ENCODE measurements around the gene TMEM88.

Gene TMEM88

DNA sequence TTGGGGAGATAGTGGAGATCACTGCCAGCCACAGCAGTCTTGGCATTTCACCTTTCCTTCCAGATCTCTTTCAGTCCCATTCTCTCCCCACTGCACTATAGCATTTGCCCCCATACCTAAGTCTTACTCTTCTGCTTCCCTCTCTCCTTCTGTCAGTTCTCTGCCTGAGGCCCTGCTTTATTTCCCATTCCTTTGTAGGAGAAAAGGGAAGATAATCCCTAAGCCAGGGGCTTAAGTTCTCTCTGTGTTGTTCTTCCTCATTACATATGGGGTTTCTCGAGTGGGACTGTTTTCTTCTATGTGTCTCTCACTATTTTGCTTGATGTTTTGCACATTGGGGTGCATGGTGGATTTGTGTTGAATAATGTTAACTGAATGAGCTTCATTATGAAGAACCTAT is 14.4 kb upstream of the TMEM88 start:
- Histone ChIP-seq H3K9me3 (ENCODE audit: control insufficient read depth in 1 of 2, low read length in 2 of 2) (no peaks in the 10 kb centered on the region), H3K4me1 (ENCODE audit: control insufficient read depth in 1 of 2, insufficient read depth in 2 of 2, low read length in 2 of 2) (peaks cover 37 to 52% of the 10 kb centered on the region in 2 donors), H3K4me3 (ENCODE audit: low read depth in 1 of 2, low read length in 2 of 2) (peak overlapping the region in 1 of 2 donors; percentile 82), H3K36me3 (ENCODE audit: control insufficient read depth in 1 of 2, insufficient read depth in 2 of 2, low read length in 2 of 2) (peaks cover 0 to 40% of the 10 kb centered on the region in 2 donors), H3K27me3 (ENCODE audit: low read depth, low read length) (no peaks in the 10 kb centered on the region), H3K27ac (ENCODE audit: low read length) (peak overlapping the region; percentile 99)

DNA sequence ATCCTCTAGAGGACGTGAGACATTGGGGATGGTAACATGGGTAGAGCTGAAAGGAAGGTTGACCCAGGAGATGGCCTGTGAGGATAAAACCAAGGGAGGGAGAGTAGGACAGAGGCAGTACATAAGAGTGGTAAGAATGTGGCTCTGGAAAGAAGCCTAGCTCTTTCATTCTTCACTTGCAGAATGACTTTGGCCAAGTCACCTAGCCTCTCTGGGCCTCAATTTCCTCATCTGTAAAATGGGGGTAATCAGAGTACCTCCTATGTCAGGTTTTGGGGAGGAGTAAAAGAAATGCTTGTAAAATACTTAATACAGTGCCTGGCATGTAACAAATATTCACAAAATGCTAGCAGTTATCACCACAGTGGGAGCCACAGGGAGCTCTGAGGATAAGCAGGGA is 14.0 kb upstream of the TMEM88 start:
- Histone ChIP-seq H3K36me3 (ENCODE audit: control insufficient read depth in 1 of 2, insufficient read depth in 2 of 2, low read length in 2 of 2) (peaks cover 0 to 43% of the 10 kb centered on the region in 2 donors), H3K9me3 (ENCODE audit: control insufficient read depth in 1 of 2, low read length in 2 of 2) (no peaks in the 10 kb centered on the region), H3K27me3 (ENCODE audit: low read depth, low read length) (no peaks in the 10 kb centered on the region), H3K4me1 (ENCODE audit: control insufficient read depth in 1 of 2, insufficient read depth in 2 of 2, low read length in 2 of 2) (peaks cover 37 to 55% of the 10 kb centered on the region in 2 donors), H3K27ac (ENCODE audit: low read length) (peak overlapping the region; percentile 99), H3K4me3 (ENCODE audit: low read depth in 1 of 2, low read length in 2 of 2) (peak overlapping the region; percentile 59 to 82)

DNA sequence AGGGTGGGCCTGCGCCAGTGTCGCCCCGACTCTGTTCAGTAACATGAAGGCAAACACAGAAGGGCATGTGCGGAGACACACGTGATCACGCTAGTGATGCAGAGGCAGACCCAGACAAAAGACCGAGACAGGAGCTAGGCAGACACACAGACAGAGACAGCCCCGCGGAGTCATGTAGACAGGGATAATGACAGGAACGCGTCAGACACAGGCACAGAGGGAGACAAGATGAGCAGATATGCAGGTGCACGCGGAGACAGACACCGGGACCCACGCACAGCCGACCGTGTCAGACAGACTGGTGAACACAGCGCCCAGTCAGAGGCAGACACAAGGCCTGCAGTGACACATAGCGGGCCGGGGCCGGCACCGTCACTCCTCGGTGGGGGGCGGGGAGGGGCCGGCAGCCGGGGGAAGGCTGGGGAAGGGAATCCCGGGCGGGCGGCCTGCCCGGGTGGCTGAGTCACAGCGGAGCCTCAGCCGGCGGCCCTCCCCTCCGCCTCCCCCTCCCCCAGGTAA is 13.4 kb upstream of the TMEM88 start:
- peak overlapping the region; percentile 82 to 89 for H3K4me3 ChIP-seq (ENCODE audit: low read depth in 1 of 2, low read length in 2 of 2)
- H3K36me3 ChIP-seq (ENCODE audit: control insufficient read depth in 1 of 2, insufficient read depth in 2 of 2, low read length in 2 of 2) = peaks cover 2 to 43% of the 10 kb centered on the region in 2 donors
- peak overlapping the region; percentile 99 for H3K27ac ChIP-seq (ENCODE audit: low read length)
- no peaks in the 10 kb centered on the region for H3K27me3 ChIP-seq (ENCODE audit: low read depth, low read length)
- no peaks in the 10 kb centered on the region for H3K9me3 ChIP-seq (ENCODE audit: control insufficient read depth in 1 of 2, low read length in 2 of 2)
- peaks cover 37 to 53% of the 10 kb centered on the region in 2 donors for H3K4me1 ChIP-seq (ENCODE audit: control insufficient read depth in 1 of 2, insufficient read depth in 2 of 2, low read length in 2 of 2)

DNA sequence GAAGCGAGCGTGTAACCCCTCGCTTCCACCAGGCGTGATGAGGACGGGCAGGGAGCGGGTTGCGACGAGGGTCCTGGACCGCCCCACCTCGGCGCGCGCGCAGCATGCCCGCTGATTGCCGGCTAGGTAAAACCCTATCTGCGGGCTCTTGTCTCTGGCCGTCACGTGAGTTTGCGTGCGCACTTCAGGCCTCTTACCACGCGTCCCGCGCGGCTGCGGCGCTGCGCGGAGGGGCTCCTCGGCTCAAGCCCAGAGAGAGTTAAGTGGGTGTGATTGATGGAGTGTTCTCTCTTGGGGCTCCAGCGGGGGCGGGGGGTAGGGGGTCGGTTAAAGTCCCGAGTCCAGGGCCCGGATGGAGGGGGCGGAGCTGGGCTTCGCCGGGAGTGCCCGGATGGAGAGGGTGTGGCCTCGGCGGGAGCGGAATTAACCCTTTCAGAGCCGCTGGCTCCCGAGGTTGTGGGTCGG is 12.9 kb upstream of the TMEM88 start:
- H3K27me3 ChIP-seq (ENCODE audit: low read depth, low read length) = no peaks in the 10 kb centered on the region
- no peaks in the 10 kb centered on the region for H3K9me3 ChIP-seq (ENCODE audit: control insufficient read depth in 1 of 2, low read length in 2 of 2)
- peaks cover 33 to 48% of the 10 kb centered on the region in 2 donors for H3K4me1 ChIP-seq (ENCODE audit: control insufficient read depth in 1 of 2, insufficient read depth in 2 of 2, low read length in 2 of 2)
- peak overlapping the region; percentile 99 for H3K27ac ChIP-seq (ENCODE audit: low read length)
- peak overlapping the region; percentile 82 to 89 for H3K4me3 ChIP-seq (ENCODE audit: low read depth in 1 of 2, low read length in 2 of 2)
- peaks cover 3 to 46% of the 10 kb centered on the region in 2 donors for H3K36me3 ChIP-seq (ENCODE audit: control insufficient read depth in 1 of 2, insufficient read depth in 2 of 2, low read length in 2 of 2)

DNA sequence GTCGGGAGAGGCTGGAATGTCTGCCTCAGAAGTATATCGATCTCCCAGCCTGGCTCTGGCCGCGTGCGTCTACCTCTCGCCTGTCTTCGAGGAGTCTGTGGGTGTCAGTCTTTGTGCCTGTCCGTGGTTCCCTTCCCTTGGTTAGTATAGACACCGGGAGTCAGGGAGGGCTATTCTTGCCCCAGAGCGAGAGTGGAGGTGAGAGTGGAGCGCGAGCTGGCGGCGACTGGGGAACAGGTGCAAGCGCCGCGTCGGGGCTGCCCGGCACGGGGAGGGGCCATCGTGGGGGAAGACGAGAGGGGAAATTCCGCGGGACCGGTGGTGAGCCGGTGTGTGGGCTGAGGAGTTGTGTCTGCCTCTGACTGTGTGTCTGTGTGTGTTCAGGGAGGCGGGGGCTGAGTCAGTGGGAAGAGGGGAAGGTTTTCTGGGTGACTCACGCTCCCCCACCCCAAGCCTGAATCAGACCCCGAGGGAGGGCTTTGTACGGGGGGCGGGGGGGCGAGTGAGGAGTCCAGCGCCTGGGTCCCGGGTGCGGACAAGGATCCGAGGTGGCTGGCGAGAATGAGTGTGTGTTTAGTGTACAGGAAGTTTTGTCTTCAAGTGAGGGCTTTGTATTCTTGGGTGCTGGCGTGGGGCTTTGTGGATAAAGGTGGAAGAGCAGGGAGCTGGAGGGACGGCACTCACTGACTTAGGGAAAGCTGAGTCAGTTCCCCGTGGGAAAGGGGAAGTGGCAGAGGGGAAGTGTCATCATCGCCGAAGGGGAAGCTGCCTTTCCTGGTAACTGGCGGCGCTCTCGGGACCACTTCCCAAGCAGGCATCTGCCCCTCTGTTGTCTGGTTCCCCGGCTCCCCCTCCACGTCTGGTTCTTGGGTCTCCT is 12.2 kb upstream of the TMEM88 start:
- Histone ChIP-seq H3K27ac (ENCODE audit: low read length) (peak overlapping the region; percentile 99), H3K9me3 (ENCODE audit: control insufficient read depth in 1 of 2, low read length in 2 of 2) (no peaks in the 10 kb centered on the region), H3K27me3 (ENCODE audit: low read depth, low read length) (no peaks in the 10 kb centered on the region), H3K4me1 (ENCODE audit: control insufficient read depth in 1 of 2, insufficient read depth in 2 of 2, low read length in 2 of 2) (peaks cover 27 to 42% of the 10 kb centered on the region in 2 donors), H3K36me3 (ENCODE audit: control insufficient read depth in 1 of 2, insufficient read depth in 2 of 2, low read length in 2 of 2) (peaks cover 3 to 52% of the 10 kb centered on the region in 2 donors), H3K4me3 (ENCODE audit: low read depth in 1 of 2, low read length in 2 of 2) (peak overlapping the region; percentile 82 to 89)

DNA sequence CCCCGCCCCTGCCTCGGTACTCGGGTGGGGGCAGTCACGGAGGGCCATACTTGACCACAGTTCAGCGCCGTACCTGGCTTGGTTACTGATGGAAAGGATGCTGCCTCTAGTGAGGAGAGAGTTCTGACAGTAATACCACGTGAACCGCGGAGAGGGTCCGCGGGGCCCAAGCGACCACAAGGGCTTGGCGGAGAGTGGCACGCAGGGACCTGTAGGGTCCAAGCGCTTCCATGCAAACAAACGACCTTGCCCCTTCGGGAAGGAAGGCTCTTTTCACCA is 11.7 kb upstream of the TMEM88 start:
- Histone ChIP-seq H3K27ac (ENCODE audit: low read length) (peak overlapping the region; percentile 99), H3K4me3 (ENCODE audit: low read depth in 1 of 2, low read length in 2 of 2) (peak overlapping the region; percentile 82 to 89), H3K4me1 (ENCODE audit: control insufficient read depth in 1 of 2, insufficient read depth in 2 of 2, low read length in 2 of 2) (peaks cover 27 to 38% of the 10 kb centered on the region in 2 donors), H3K9me3 (ENCODE audit: control insufficient read depth in 1 of 2, low read length in 2 of 2) (no peaks in the 10 kb centered on the region), H3K36me3 (ENCODE audit: control insufficient read depth in 1 of 2, insufficient read depth in 2 of 2, low read length in 2 of 2) (peaks cover 3 to 56% of the 10 kb centered on the region in 2 donors), H3K27me3 (ENCODE audit: low read depth, low read length) (no peaks in the 10 kb centered on the region)

DNA sequence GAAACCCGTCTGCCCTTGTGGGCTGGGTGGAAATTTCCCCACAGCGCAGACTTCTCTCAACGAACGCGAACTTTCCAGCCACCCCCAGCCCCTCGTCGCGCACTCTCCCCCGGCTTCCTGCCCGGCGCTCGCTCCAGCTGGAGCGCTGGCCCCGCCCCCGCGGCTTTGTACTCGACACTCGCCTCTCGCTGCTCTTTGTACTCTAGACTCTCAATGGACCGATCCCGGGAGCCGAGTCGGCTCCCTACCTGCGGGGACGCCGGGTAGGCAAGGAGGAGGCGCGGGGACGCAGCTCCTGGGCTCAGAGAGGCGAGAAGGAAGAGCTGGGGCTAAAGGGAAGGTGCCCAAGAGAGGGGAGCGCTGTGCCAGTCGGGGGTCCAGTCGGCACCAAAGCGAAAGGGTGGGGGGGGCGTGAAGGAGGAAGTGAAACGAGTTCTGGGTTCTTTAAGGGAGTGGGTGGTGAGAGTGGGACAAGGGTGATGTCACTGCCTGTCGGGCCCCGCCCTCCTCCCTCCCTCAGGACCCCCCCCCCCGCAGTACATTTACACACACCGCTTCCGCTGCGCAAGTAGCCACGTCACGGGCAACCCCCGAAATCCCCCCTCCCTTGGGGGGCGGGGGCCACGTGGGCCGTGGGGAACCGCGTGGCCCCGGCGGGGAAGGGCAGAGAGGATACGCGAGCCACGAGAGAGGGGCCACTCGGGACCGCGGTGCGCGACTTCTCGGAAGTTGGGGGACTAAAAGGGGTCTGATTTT is 11.2 kb upstream of the TMEM88 start:
- no peaks in the 10 kb centered on the region for H3K27me3 ChIP-seq (ENCODE audit: low read depth, low read length)
- peaks cover 3 to 61% of the 10 kb centered on the region in 2 donors for H3K36me3 ChIP-seq (ENCODE audit: control insufficient read depth in 1 of 2, insufficient read depth in 2 of 2, low read length in 2 of 2)
- peak overlapping the region; percentile 82 to 89 for H3K4me3 ChIP-seq (ENCODE audit: low read depth in 1 of 2, low read length in 2 of 2)
- H3K9me3 ChIP-seq (ENCODE audit: control insufficient read depth in 1 of 2, low read length in 2 of 2) = no peaks in the 10 kb centered on the region
- peak overlapping the region; percentile 99 for H3K27ac ChIP-seq (ENCODE audit: low read length)
- H3K4me1 ChIP-seq (ENCODE audit: control insufficient read depth in 1 of 2, insufficient read depth in 2 of 2, low read length in 2 of 2) = peaks cover 25 to 34% of the 10 kb centered on the region in 2 donors

DNA sequence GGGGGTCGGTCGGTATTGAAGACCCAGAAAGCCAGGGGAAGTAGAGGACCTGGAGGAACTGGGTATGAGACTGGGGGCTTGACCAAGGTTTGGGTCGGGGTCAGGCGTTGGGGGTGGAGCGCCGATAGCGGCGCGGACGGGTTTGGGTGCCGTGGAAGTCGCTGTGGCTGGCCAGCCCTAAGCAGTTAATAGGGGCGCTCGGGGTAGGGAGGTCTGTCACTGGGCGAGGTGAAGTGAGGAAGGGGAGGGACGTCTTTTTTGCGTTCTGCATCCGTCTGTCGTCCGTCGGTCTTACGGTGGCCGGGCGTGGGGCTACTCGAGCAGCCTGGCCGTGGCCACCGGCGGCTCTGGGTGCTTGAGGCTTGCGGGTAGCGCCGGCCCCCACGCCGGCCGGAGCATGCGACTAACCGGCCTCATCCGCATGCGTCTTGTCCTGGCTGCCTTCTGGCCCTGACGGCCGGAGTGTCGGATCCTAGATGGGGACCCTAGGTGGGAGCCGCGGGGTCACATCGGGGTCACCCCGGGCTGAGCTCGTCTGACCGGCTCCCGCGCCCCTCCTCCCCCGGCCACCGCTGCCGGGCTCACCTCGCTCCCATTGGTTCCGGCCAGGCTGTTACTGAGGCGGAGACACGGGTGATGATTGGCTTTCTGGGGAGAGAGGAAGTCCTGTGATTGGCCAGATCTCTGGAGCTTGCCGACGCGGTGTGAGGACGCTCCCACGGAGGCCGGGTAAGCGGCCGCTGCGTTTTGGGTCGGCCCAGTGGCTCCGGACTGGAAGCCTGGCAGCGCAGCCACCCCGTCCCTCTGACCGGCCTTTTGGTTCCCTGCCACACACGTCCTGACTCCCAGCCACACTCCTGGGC is 10.3 kb upstream of the TMEM88 start:
- Histone ChIP-seq H3K27ac (ENCODE audit: low read length) (peak overlapping the region; percentile 99), H3K27me3 (ENCODE audit: low read depth, low read length) (no peaks in the 10 kb centered on the region), H3K4me3 (ENCODE audit: low read depth in 1 of 2, low read length in 2 of 2) (peak overlapping the region; percentile 82 to 89), H3K4me1 (ENCODE audit: control insufficient read depth in 1 of 2, insufficient read depth in 2 of 2, low read length in 2 of 2) (peaks cover 16 to 26% of the 10 kb centered on the region in 2 donors), H3K9me3 (ENCODE audit: control insufficient read depth in 1 of 2, low read length in 2 of 2) (no peaks in the 10 kb centered on the region), H3K36me3 (ENCODE audit: control insufficient read depth in 1 of 2, insufficient read depth in 2 of 2, low read length in 2 of 2) (peaks cover 5 to 69% of the 10 kb centered on the region in 2 donors)

DNA sequence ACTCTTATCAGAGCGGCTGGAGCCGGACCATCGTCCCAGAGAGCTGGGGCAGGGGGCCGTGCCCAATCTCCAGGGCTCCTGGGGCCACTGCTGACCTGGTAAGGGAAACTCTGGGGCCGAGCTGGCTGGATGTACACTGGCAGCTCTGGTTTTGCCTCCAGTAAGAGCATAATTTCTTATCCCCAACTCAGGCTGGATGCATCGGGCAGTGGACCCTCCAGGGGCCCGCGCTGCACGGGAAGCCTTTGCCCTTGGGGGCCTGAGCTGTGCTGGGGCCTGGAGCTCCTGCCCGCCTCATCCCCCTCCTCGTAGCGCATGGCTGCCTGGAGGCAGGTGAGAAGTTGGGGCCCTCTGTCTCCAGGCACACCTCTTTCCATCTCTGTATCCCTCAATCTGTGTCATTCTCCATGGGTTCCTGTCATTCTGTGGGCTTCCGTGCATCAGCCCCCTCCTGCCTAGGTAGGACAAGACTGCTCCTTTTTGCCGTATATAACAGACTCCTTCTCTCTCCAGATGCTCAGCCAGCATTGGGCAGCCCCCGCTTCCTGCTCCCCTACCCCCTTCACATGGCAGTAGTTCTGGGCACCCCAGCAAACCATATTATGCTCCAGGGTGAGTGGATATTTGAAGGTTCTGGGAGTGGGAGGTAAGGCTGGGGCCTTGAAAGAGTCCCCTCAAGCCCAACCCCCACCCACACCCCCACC is 9.4 kb upstream of the TMEM88 start:
- Histone ChIP-seq H3K4me3 (ENCODE audit: low read depth in 1 of 2, low read length in 2 of 2) (peak overlapping the region; percentile 82 to 89), H3K27me3 (ENCODE audit: low read depth, low read length) (no peaks in the 10 kb centered on the region), H3K9me3 (ENCODE audit: control insufficient read depth in 1 of 2, low read length in 2 of 2) (no peaks in the 10 kb centered on the region), H3K36me3 (ENCODE audit: control insufficient read depth in 1 of 2, insufficient read depth in 2 of 2, low read length in 2 of 2) (peaks cover 15 to 79% of the 10 kb centered on the region in 2 donors), H3K27ac (ENCODE audit: low read length) (peak overlapping the region; percentile 99), H3K4me1 (ENCODE audit: control insufficient read depth in 1 of 2, insufficient read depth in 2 of 2, low read length in 2 of 2) (peaks cover 7 to 18% of the 10 kb centered on the region in 2 donors)

DNA sequence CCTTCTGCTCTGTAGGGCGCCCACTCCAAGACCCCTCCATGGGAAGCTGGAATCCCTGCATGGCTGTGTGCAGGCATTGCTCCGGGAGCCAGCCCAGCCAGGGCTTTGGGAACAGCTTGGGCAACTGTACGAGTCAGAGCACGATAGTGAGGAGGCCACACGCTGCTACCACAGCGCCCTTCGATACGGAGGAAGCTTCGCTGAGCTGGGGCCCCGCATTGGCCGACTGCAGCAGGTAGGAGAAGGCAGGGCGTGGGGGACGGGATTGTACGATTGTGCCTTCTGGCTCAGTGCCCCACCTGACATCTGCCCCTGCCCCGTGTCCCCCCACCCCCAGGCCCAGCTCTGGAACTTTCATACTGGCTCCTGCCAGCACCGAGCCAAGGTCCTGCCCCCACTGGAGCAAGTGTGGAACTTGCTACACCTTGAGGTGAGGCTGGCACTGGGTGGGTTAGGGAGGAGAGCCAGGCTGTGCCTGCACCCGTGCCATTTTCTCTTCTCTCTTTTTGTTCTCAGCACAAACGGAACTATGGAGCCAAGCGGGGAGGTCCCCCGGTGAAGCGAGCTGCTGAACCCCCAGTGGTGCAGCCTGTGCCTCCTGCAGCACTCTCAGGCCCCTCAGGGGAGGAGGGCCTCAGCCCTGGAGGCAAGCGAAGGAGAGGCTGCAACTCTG is 8.7 kb upstream of the TMEM88 start:
- Histone ChIP-seq H3K4me1 (ENCODE audit: control insufficient read depth in 1 of 2, insufficient read depth in 2 of 2, low read length in 2 of 2) (peaks cover under 1 to 11% of the 10 kb centered on the region in 2 donors), H3K36me3 (ENCODE audit: control insufficient read depth in 1 of 2, insufficient read depth in 2 of 2, low read length in 2 of 2) (peaks cover 22 to 86% of the 10 kb centered on the region in 2 donors), H3K27ac (ENCODE audit: low read length) (no peak overlapping the region), H3K4me3 (ENCODE audit: low read depth in 1 of 2, low read length in 2 of 2) (no peak overlapping the region), H3K9me3 (ENCODE audit: control insufficient read depth in 1 of 2, low read length in 2 of 2) (no peaks in the 10 kb centered on the region), H3K27me3 (ENCODE audit: low read depth, low read length) (no peaks in the 10 kb centered on the region)

All from muscle layer of duodenum (tissue), 2 donors.